Fibroblast of skin of left quadriceps (primary cell): ENCODE data around the gene EVI5.

ENCODE experiments used
- DNase-seq, 2 experiments: peaks; one replicate each; pipeline ENCODE4 v3.0.0-alpha.2; 2013; ENCODE audit warnings: low read depth in 2 of 2

Gene EVI5

GRCh38 chr1:92484472-92485380, 300.2 kb downstream of the EVI5 start:
- DNase-seq, result no peak

GRCh38 chr1:92483610-92484471, 301.1 kb downstream of the EVI5 start:
- no peak for DNase-seq

DNA sequence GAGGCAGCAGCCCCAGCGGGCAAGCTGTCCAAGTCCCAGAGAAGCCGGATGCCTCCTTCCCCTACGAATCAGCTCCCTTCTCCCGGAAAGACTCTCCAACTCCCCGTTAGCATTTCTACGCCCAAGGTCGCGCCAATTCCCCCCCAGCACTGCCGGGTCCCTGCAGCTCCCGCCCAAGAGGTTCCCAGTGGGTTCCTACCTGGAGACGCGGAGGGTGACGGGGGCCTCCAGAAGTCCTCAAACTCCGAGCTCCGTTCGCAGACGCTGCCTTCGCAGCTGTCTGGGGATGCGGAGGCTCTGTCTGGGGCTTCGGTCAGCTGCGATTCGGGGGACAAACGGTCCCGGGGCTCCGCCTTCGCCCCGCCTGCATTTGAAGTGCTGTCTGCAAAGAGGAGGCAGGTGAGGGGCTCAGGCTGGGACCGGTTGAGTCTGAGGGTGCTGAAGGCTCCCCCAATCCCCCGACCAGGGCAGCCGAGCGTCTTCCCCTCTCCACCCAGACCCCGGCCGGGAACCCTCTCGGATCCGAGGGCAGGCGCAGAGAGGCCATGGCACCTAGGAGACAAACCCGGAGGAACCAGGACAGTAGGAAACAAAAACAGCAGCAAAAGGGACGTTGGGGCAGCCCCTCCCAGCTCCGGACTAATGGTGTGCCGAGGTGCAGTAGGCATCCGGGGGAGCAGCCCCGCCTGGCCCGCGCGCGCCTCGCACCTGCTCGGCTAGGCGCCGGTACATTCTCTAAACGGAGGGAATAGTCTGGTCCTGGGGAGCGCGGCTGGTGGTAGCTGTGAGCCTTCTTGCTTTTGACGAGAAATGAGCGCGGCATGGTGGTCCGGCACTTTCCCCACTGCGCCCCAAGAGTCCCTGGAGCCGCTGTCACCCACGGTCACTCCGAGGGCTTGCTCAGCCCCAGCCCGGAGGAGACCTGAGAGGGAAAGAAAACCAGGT, 302.0 kb downstream of the EVI5 start:
- DNase-seq, result no peak

DNA sequence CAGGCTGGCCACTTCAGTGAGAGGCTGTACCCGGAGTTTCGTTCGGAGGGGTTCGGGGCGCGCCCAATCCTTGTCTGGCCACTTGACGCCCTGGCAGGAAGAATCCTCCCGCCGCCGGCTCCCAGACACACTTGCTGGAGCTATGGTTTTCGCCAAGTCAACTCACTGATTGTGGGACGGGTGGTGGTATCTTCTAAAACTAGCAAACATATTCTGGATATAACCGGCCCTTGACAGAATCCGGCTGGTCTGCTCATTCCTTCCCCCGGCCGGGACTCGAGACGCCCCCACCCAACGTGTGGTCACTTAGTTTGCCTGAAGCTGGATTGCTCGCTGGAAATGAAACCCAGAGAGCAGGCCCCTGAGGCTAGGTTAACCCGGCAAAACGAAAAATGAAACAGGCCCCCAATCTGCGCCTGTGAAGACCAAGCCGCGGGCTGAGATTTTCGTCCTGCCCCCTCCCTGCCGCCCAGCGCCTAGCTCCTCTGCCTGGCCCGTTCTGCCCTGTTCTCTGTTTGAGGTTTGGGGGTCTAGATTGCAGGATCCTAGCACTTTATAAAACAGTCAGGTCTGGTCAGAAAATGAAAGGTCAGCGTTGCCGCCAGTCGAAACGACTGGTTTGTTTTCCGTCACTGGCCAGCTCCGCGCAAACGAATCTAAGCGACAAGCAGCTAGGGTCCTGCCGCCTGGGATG, 302.8 kb downstream of the EVI5 start:
- DNase-seq, result no peak

DNA sequence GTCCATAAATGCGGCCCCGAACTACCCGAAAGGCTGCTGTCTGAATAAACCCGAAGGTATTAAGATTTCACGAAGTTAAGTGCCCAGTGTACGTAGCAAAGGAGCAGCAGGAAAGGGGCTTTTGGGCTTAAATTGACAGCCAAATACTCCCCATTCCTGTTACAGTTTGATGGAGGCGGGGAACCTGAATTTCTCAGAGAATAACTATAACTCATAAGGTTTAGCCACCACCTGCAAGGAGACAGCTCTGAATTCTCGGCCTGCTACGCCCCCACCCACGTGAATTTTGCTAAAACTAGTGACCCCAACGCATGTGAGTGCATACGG, 303.3 kb downstream of the EVI5 start:
- no peak for DNase-seq

DNA sequence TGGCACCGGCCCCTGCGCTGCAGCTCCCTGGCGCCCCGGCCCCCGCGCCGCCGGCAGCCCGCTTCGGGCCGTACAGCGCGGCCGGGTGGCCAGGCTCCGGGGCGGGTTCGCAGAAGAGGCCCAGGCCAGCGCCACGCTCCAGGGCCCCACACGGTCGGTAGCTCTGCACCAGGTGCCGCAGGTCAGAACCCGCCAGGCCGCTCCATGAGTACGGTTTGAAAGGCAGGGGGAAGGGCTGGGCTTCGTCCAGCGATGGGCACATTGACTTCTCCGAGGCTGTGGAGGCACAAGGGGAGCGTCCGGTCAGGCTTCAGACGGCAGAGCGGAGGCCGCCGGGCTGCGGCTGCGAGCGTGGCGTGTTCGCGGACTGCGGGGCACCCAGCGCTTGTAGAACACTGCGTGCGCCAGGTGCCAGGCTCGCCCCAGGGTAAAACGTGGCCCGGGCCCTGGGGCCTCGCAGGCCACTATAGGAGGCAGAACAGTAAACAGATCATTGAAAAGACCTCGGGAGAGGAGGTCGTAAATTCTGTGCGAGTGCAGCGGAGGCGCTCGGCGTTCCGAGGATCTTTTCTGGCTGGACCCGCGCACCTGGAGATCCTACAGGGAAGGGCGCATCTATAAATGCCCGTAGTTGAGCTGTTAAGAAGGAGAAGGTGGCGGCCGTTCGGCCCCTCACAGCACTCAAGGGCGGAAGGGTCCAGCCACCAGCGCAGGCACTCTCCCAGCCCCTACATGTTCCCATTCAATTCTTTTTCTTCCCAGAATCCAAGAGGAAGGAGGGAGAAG, 303.9 kb downstream of the EVI5 start:
- DNase-seq, result no peak

- no peak for DNase-seq
Measured at GRCh38 chr1:92480200-92480812, 304.6 kb downstream of the EVI5 start.

DNA sequence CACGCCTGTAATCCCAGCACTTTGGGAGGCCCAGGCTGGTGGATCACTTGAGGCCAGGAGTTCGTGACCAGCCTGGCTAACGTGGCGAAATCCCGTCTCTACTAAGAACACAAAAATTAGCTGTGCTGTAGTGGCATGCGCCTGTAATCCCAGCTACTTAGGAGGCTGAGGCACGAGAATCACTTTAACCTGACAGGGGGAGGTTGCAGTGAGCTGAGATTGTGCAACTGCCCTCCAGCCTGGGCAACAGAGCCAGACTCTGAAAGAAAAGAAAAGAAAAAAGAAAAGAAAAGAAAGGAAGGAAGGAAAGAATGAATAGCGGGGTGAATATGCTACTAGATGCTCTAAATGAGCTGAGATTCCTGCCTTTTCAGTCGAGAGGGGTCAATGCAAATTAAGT, 305.3 kb downstream of the EVI5 start:
- no peak for DNase-seq

DNA sequence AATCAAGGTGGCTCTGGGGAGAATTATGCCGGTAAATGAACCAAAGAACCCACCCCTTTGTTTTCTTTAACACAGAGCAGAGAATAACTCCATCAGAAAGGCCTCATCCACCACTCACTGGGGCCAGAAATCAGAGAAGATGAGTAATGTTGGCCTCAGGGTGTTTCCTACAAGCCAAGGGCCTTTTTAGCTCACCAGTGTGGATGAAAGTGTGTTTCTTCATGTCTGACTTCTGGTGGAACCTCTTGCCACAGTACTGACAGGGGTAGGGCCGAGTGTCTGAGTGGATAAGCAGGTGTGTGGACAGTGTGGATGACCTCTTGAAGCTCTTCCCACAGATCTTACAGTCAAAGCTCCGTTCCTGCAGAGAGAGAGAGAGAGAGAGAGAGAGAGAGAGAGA, 306.5 kb downstream of the EVI5 start:
- no peak for DNase-seq

- no peak for DNase-seq
Measured at GRCh38 chr1:92476071-92476631, 308.8 kb downstream of the EVI5 start.

GRCh38 chr1:92475029-92475428, 309.9 kb downstream of the EVI5 start:
- DNase-seq, result no peak

DNA sequence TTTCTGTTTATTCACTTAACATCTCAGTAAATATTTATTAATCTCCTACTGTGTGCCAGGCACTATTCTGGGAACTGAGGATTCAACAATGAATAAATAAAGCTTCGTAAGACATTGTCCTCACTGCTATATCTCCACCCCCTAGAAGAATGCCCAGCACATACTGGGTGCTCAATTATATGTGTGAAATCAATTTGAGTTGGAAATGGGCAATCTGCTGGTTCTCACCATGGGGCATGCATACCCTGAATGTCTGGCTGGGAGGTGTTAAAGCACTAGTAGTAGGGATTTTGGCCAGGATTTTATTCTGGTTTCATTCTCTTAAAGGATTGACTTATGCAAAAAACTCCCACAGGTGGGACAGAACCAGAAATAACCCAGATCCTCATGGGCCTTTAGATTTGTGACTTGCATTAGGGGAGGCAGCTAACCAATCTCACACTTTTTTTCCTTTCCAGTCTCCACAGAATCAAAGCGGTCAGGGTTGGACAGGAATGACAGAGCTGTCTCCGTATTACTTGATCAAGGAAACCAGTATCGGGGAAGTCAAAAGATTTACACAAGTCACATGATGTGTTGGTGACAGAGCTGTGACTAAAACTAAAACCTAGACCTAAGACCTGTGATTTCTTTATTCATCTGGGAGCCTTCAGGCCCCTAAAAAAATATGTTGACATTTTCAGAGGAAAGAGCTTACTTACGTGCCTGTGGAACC, 311.0 kb downstream of the EVI5 start:
- no peak for DNase-seq

- no peak for DNase-seq
Measured at GRCh38 chr1:92470216-92470615, 314.7 kb downstream of the EVI5 start.

- no peak for DNase-seq
Measured at GRCh38 chr1:92466683-92467352, 318.1 kb downstream of the EVI5 start.

GRCh38 chr1:92465256-92465647, 319.7 kb downstream of the EVI5 start:
- no peak for DNase-seq

DNA sequence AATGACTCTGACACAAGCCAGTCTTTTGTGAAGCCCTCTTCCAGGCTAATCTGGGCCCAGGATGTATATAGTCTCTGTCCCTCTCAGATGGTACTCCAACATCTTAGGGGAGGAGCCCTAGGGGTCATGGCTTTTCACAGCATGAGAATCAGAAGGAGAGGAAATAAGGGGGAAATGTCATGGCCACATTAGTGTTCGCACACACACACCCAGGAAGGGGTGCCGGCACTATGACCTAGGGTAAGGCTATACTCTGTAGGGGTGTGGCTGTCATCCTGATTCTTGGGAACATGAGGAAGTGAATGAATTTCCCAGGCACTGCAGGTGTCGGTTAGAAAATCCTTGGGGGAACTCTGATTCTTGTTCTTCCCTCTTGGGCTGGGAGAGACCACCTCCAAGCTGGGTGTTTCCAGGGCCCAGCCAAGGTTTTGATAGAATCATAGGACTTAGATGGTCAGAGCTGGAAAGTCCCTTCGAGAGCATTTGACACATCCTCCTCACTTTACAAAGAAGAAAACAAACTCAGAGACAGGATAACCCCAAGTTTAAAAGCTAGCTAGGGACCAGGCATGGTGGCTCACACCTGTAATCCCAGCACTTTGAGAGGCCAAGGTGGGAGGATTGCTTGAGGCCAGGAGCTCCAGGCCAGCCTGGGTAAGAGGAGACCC, 320.2 kb downstream of the EVI5 start:
- no peak for DNase-seq

DNA sequence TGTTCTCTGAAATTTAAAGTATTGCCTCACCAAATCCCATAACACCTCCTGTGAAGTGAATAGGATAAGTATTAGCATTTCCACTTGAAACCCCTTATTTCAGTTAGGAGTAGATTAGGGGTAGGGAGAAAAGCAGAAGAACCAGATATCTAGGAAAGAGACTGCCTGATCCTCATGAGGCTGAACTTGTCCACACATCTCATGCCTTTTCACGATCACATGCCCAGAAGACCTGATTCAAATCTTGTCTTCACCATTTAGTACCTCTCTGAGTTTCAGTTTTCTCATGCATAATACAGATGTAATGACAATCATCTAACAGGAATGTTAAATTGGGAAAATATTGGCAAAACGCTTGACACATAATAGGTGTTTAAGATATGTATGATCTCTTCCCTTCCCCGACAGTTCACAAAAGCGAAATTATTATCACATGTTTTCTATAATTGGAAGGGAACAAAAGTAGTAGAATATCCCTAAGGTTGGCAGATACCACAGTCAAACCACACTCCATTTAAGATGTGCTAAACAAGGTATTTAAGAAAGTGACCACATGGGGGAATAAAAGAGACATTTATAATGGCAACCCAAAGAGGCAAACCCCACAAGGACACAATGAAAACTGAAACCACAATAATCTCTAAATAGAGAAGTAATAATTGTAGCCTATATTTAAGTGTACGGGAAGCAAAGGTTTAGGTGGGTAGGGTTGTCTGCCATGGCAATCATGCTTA, 323.4 kb downstream of the EVI5 start:
- DNase-seq, result no peak
